Erythroblast (primary cell): ENCODE measurements around the gene PLEKHG3.

Source experiments
- GATA1 ChIP-seq: IDR thresholded peaks from 2 replicates; pipeline ENCODE4 v1.6.1; 2011; ENCODE audit warnings: low read depth, mild to moderate bottlenecking, control low read depth, low read length, moderate library complexity
- POLR2A ChIP-seq: IDR thresholded peaks from 2 replicates; pipeline ENCODE4 v1.6.1; 2011; ENCODE audit warnings: mild to moderate bottlenecking, low read length

- TF ChIP-seq POLR2A, result no peak
- TF ChIP-seq GATA1, result no peak
Observed at GRCh38 chr14:64758025-64758521, 53.8 kb downstream of the PLEKHG3 start.
